Natural killer cell (primary cell): Measurements from ENCODE around the gene AGO3. TPM values are rescaled to one million over a fixed set of nuclear protein-coding genes. Genes with fewer than 3 reads are reported as not detected.

Experiments used
- ATAC-seq, 3 donors: fragments of 150-1000 bp in 2 of 3; fragments of 200-7000 bp in 1 of 3; cut with Tn5 transposase; 1 replicate in 1 of 3; 2 replicates in 2 of 3; pipeline ENCODE4 v1.10.0; 2021; ENCODE audit warnings: mild to moderate bottlenecking in 2 of 3, moderate library complexity in 2 of 3
- DNase-seq, 2 donors: peaks; one replicate each; pipeline versions ENCODE4 v3.0.0 to v3.0.0-alpha.2; 2013 to 2021; ENCODE audit warnings: mixed read lengths in 1 of 2
- H3K27ac ChIP-seq: one replicate; pipeline ENCODE4 v1.5.1; 2013; ENCODE audit warnings: mild to moderate bottlenecking, low read length
- H3K27me3 ChIP-seq: one replicate; pipeline ENCODE4 v1.6.1; 2013; ENCODE audit warnings: low read length; ENCODE audit not compliant: control insufficient read depth, insufficient read depth
- H3K36me3 ChIP-seq: one replicate; pipeline ENCODE4 v1.6.1; 2013; ENCODE audit warnings: low read length; ENCODE audit not compliant: control insufficient read depth, insufficient read depth
- H3K4me1 ChIP-seq: one replicate; pipeline ENCODE4 v1.6.1; 2013; ENCODE audit warnings: low read length; ENCODE audit not compliant: control insufficient read depth, insufficient read depth
- H3K4me3 ChIP-seq: one replicate; pipeline ENCODE4 v1.5.1; 2013; ENCODE audit warnings: low read length
- H3K9me3 ChIP-seq: one replicate; pipeline ENCODE4 v1.6.1; 2013; ENCODE audit warnings: low read length; ENCODE audit not compliant: control insufficient read depth, insufficient read depth
- H3K27ac Mint-ChIP-seq, 2 donors: one replicate each; pipeline ENCODE4 v1.8.0; 2022; ENCODE audit warnings: mild to moderate bottlenecking in 2 of 2, mixed read lengths in 2 of 2, moderate library complexity in 1 of 2
- H3K27me3 Mint-ChIP-seq, 2 donors: one replicate each; pipeline ENCODE4 v1.8.0; 2022; ENCODE audit warnings: low read depth in 2 of 2, mixed read lengths in 2 of 2
- H3K36me3 Mint-ChIP-seq: one replicate; pipeline ENCODE4 v1.8.0; 2022; ENCODE audit warnings: mixed read lengths
- H3K4me1 Mint-ChIP-seq, 2 donors: one replicate each; pipeline ENCODE4 v1.8.0; 2022; ENCODE audit warnings: mixed read lengths in 2 of 2
- H3K4me3 Mint-ChIP-seq: one replicate; pipeline ENCODE4 v1.8.0; 2022; ENCODE audit warnings: mild to moderate bottlenecking, moderate library complexity, mixed read lengths
- H3K9me3 Mint-ChIP-seq, 2 donors: one replicate each; pipeline ENCODE4 v1.8.0; 2022; ENCODE audit warnings: mixed read lengths in 2 of 2
- CTCF ChIP-seq: fragments of 200-600 bp; IDR thresholded peaks from one replicate; pipeline ENCODE4 v1.8.0; 2022; ENCODE audit warnings: antibody characterized with exemption
- WGBS: methylation state at CpG from one replicate; pipeline ENCODE4 v1.1.7; 2013; ENCODE audit warnings: missing lambda C conversion rate; ENCODE audit not compliant: insufficient coverage; 5-methylcytosine and 5-hydroxymethylcytosine counted together
- intact Hi-C: fragments of 100-400 bp; cut with micrococcal nuclease; formaldehyde crosslinking; loops from one replicate; pipeline ENCODE4 v1.14.2; 2022
- total RNA-seq, 4 donors: library from RNA; stranded (reverse); fragments of 120-200 nt in 1 of 4; gene quantifications; one replicate each; pipeline versions ENCODE4 v1.2.3 to v1.2.4, GENCODE V29; 2013 to 2022

The AGO3 gene
- total RNA-seq, 3 donors from 2014 or later (not counting 1 experiment from before 2014, with no cell fraction given) = 36.5 to 49.6 (median 49.0) TPM

GRCh38 chr1:35894656-35895055 is 36.2 kb upstream of the AGO3 start:
- H3K4me1 ChIP-seq = no peaks in the 10 kb centered on the region
- ATAC-seq (no peak), DNase-seq (no peak)
- no peak overlapping the region for H3K27ac Mint-ChIP-seq
- H3K4me3 ChIP-seq = no peak overlapping the region
- no peaks in the 10 kb centered on the region for H3K9me3 Mint-ChIP-seq
- TF ChIP-seq CTCF = no peak
- H3K27ac ChIP-seq = no peak overlapping the region
- peaks cover 0 to 5% of the 10 kb centered on the region in 2 donors for H3K4me1 Mint-ChIP-seq
- H3K4me3 Mint-ChIP-seq = no peak overlapping the region
- H3K36me3 ChIP-seq = peaks cover 63% of the 10 kb centered on the region
- intact Hi-C loops = no loop called here
- peaks cover 13% of the 10 kb centered on the region for H3K36me3 Mint-ChIP-seq
- no peaks in the 10 kb centered on the region for H3K27me3 ChIP-seq
- WGBS = no CpG with 5 or more reads among the region's 1 CpG
- H3K9me3 ChIP-seq = no peaks in the 10 kb centered on the region
- no peaks in the 10 kb centered on the region for H3K27me3 Mint-ChIP-seq

- H3K4me1 ChIP-seq = no peaks in the 10 kb centered on the region
- intact Hi-C loops = no loop called here
- H3K9me3 ChIP-seq = no peaks in the 10 kb centered on the region
- no peak for TF ChIP-seq CTCF
- Mint-ChIP-seq H3K9me3 (no peaks in the 10 kb centered on the region), H3K36me3 (peaks cover 6% of the 10 kb centered on the region), H3K4me3 (no peak overlapping the region), H3K4me1 (no peaks in the 10 kb centered on the region), H3K27ac (no peak overlapping the region), H3K27me3 (no peaks in the 10 kb centered on the region)
- DNase-seq (no peak), ATAC-seq (no peak)
- H3K4me3 ChIP-seq = no peak overlapping the region
- H3K27me3 ChIP-seq = no peaks in the 10 kb centered on the region
- H3K27ac ChIP-seq = no peak overlapping the region
- H3K36me3 ChIP-seq = peaks cover 55% of the 10 kb centered on the region
These were observed 31.0 kb upstream of the AGO3 start for GRCh38 chr1:35899941-35900340.

GRCh38 chr1:35901235-35901634 is 29.7 kb upstream of the AGO3 start:
- Mint-ChIP-seq H3K36me3 (peaks cover 6% of the 10 kb centered on the region), H3K27me3 (no peaks in the 10 kb centered on the region), H3K9me3 (no peaks in the 10 kb centered on the region), H3K4me1 (no peaks in the 10 kb centered on the region), H3K27ac (no peak overlapping the region), H3K4me3 (no peak overlapping the region)
- Histone ChIP-seq H3K27ac (no peak overlapping the region), H3K9me3 (no peaks in the 10 kb centered on the region), H3K27me3 (no peaks in the 10 kb centered on the region), H3K4me3 (no peak overlapping the region), H3K36me3 (peaks cover 52% of the 10 kb centered on the region), H3K4me1 (no peaks in the 10 kb centered on the region)
- TF ChIP-seq CTCF = no peak
- ATAC-seq (no peak), DNase-seq (no peak)
- WGBS = 95% methylated on average over 9 of the region's 9 CpGs
- intact Hi-C loops = no loop called here

GRCh38 chr1:35902671-35903070 is 28.2 kb upstream of the AGO3 start:
- H3K36me3 ChIP-seq = peaks cover 54% of the 10 kb centered on the region
- 95% methylated on average over 2 of the region's 2 CpGs for WGBS

More at GRCh38 chr1:35902671-35903070, 28.2 kb upstream of the AGO3 start:
- ATAC-seq (no peak), DNase-seq (no peak)
- no peak for TF ChIP-seq CTCF
- no peaks in the 10 kb centered on the region for H3K4me1 Mint-ChIP-seq
- H3K4me3 Mint-ChIP-seq = no peak overlapping the region
- no peak overlapping the region for H3K27ac ChIP-seq
- intact Hi-C loops = no loop called here
- no peaks in the 10 kb centered on the region for H3K27me3 Mint-ChIP-seq
- no peaks in the 10 kb centered on the region for H3K27me3 ChIP-seq
- H3K36me3 Mint-ChIP-seq = peaks cover 11% of the 10 kb centered on the region
- H3K27ac Mint-ChIP-seq = no peak overlapping the region
- no peaks in the 10 kb centered on the region for H3K4me1 ChIP-seq
- H3K4me3 ChIP-seq = no peak overlapping the region
- H3K9me3 Mint-ChIP-seq = no peaks in the 10 kb centered on the region
- no peaks in the 10 kb centered on the region for H3K9me3 ChIP-seq
